ENCODE data around the gene A2ML1. TPM values are rescaled to one million over a fixed set of nuclear protein-coding genes. Genes with fewer than 3 reads are reported as not detected.
A peak's percentile ranks its signal among the peaks of the same experiment; 100 is the strongest.
"Not testable (repeated sequence)": the region's sequence is repeated elsewhere in the genome, so short reads cannot be mapped to it uniquely, and the experiment has no call there.

Gene A2ML1
- total and polyA plus RNA-seq, 5 donors, result 0.25 to 1.1 (median 0.74) TPM

DNA sequence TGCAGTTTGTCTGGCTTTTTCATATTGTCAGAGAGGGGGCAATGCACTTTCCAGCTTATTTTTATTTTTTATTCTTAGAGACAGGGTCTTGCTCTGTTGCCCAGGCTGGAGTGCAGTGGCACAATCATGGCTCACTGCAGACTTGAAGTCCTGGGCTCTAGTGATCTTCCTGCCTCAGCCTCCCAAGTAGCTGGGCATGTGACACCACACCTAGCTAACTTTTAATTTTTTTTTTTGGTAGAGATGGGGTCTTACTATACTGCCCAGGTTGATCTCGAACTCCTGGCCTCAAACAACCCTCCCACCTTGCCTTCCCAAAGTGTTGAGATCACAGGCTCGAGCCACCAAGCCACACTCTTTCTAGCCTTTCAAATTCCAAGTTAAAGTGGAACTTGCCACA is 3.9 kb upstream of the A2ML1 start:
- intact Hi-C loops (cut with DNase I), result loop anchor here in 1 of 4 donors (5.0 kb wide), 1 partner anchor 131 kb away; no protein-coding TSS in a partner anchor
- DNase-seq, result no peak
- H3K4me1 ChIP-seq (ENCODE audit: control insufficient read depth, insufficient read depth, low read length), result no peaks in the 10 kb centered on the region
- ATAC-seq, result no peak
- H3K27me3 ChIP-seq (ENCODE audit: control insufficient read depth, insufficient read depth), result no peaks in the 10 kb centered on the region
- 81% methylated on average over 2 of the region's 2 CpGs for WGBS
- H3K4me3 ChIP-seq (ENCODE audit: low read length), result no peak overlapping the region
- no peaks in the 10 kb centered on the region for H3K9me3 ChIP-seq (ENCODE audit: control insufficient read depth, low read length)
- H3K27ac ChIP-seq (ENCODE audit: low read length), result no peak overlapping the region

DNA sequence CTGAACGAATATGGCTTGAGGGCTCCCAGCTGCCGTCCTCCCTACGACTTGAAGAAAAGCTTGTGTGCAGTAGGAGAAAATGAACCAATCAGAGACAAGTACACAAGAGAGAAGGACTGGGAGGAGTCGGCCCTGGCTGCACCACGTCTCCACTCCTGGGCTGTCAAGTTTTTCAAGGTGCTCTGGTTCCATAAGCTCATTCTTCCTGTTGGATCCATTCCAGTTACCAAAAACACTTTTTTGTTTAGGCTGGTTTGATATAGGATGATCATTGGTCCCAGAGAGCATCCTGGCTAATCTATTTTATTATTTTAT is 2.8 kb upstream of the A2ML1 start:
- 31% methylated on average over 5 of the region's 5 CpGs for WGBS
- DNase-seq (no peak), ATAC-seq (no peak)
- Histone ChIP-seq H3K4me3 (ENCODE audit: low read length) (no peak overlapping the region), H3K9me3 (ENCODE audit: control insufficient read depth, low read length) (no peaks in the 10 kb centered on the region), H3K27ac (ENCODE audit: low read length) (no peak overlapping the region), H3K4me1 (ENCODE audit: control insufficient read depth, insufficient read depth, low read length) (no peaks in the 10 kb centered on the region), H3K27me3 (ENCODE audit: control insufficient read depth, insufficient read depth) (no peaks in the 10 kb centered on the region)
- intact Hi-C loops (cut with DNase I), result loop anchor here in 1 of 4 donors (5.0 kb wide), 1 partner anchor 132 kb away; no protein-coding TSS in a partner anchor

DNA sequence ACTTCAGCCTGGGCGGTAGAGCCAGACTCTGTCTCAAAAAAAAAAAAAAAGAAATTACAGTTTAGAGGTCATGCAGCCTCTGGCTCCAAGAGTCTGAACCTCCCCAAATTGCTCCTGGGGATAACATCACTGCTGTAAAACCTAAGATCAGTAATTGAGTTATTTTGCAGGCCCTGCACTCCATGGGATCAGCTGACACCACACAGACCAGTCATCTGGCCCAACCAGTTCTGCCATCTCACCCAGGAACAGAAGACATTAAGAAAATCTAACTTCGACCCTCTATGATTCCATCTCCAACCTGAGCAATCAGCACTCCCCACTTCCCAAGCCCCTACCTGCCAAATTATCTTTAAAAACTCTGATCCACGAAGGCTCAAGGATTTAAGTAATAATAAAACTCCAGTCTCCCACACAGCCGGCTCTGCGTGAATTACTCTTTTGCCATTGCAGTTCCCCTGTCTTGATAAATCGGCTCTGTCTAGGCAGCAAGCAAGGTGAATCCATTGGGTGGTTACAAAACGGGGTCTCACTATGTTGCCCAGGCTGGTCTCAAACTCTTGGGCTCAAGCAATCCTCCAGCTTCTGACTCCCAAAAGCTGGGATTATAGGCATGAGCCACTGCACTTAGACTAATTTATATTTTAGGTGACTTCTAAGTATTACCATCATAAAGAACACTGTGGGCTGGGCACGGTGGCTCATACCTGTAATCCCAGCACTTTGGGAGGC is 1.6 kb upstream of the A2ML1 start:
- not testable (repeated sequence) for H3K4me1 ChIP-seq (ENCODE audit: control insufficient read depth, insufficient read depth, low read length); DNase-seq; H3K27ac ChIP-seq (ENCODE audit: low read length); ATAC-seq; H3K4me3 ChIP-seq (ENCODE audit: low read length); H3K27me3 ChIP-seq (ENCODE audit: control insufficient read depth, insufficient read depth); H3K9me3 ChIP-seq (ENCODE audit: control insufficient read depth, low read length)
- intact Hi-C loops (cut with DNase I), result loop anchor here in 2 of 4 donors (5.0 to 10.0 kb wide), 2 partner anchors 136 to 139 kb away; no protein-coding TSS in a partner anchor
- 92% methylated on average over 8 of the region's 8 CpGs for WGBS

DNA sequence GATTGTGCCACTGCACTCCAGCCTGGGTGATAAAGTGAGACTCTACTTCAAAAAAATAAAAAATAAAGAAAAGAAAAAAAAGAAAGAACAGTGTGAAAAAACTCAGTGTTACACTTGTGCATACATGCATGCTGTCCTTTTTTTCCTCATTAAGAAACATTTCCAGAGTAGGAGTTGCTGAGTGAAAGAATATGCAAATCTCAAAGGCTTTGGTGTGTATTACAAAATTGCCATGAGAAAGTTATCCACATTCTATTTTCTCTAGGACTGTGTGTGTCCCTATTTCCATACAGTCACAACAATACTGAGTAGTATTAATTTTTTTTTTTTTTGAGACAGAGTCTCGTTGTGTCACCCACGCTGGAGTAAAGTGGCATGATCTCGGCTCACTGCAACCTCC is 830 bp upstream of the A2ML1 start:
- no peak for DNase-seq
- Histone ChIP-seq H3K27me3 (ENCODE audit: control insufficient read depth, insufficient read depth) (no peaks in the 10 kb centered on the region), H3K27ac (ENCODE audit: low read length) (no peak overlapping the region), H3K4me3 (ENCODE audit: low read length) (no peak overlapping the region), H3K9me3 (ENCODE audit: control insufficient read depth, low read length) (no peaks in the 10 kb centered on the region), H3K4me1 (ENCODE audit: control insufficient read depth, insufficient read depth, low read length) (no peaks in the 10 kb centered on the region)
- no peak for ATAC-seq
- intact Hi-C loops (cut with DNase I), result loop anchor here in 2 of 4 donors (5.0 to 10.0 kb wide), 2 partner anchors 137 to 139 kb away; no protein-coding TSS in a partner anchor
- WGBS, result 86% methylated on average over 3 of the region's 3 CpGs

DNA sequence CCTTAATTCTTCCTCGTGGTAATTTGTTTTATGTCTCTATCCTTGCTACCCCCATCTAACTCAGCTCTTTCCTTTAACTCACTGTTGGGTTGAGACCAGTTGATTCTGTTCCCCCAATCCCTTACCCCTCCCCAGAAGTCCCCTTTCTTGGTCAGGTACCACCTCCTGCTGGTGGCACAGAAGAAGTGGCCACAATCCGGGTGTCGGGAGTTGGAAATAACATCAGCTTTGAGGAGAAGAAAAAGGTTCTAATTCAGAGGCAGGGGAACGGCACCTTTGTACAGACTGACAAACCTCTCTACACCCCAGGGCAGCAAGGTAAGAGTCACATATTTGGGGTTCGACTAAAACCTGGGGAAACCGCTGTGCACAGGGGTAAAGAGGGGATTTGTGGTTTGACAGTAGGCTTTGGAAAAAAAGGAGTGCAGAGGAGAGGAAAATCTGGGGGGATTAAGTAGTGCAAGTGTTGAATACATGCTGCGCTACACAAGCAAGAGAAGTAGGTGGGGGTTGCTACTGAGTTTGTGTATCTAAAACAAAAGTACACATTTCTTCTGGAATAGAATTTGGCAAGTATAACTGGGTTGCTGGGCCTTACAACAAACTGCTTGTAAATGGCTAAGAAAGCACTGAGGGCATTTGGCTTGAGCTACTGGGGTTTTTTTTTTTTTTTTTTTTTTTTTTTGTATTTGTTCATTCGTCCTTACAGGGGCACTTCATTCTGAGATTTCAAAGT is 1.3 kb downstream of the A2ML1 start:
- H3K9me3 ChIP-seq (ENCODE audit: control insufficient read depth, low read length), result no peaks in the 10 kb centered on the region
- intact Hi-C loops (cut with DNase I), result loop anchor here in 2 of 4 donors (5.0 to 10.0 kb wide), 2 partner anchors 139 to 141 kb away; no protein-coding TSS in a partner anchor
- WGBS, result 35% methylated on average over 8 of the region's 8 CpGs
- peak; percentile 61 to 65 for ATAC-seq
- no peak overlapping the region for H3K4me3 ChIP-seq (ENCODE audit: low read length)
- no peak overlapping the region for H3K27ac ChIP-seq (ENCODE audit: low read length)
- H3K4me1 ChIP-seq (ENCODE audit: control insufficient read depth, insufficient read depth, low read length), result no peaks in the 10 kb centered on the region
- DNase-seq, result no peak
- H3K27me3 ChIP-seq (ENCODE audit: control insufficient read depth, insufficient read depth), result no peaks in the 10 kb centered on the region

DNA sequence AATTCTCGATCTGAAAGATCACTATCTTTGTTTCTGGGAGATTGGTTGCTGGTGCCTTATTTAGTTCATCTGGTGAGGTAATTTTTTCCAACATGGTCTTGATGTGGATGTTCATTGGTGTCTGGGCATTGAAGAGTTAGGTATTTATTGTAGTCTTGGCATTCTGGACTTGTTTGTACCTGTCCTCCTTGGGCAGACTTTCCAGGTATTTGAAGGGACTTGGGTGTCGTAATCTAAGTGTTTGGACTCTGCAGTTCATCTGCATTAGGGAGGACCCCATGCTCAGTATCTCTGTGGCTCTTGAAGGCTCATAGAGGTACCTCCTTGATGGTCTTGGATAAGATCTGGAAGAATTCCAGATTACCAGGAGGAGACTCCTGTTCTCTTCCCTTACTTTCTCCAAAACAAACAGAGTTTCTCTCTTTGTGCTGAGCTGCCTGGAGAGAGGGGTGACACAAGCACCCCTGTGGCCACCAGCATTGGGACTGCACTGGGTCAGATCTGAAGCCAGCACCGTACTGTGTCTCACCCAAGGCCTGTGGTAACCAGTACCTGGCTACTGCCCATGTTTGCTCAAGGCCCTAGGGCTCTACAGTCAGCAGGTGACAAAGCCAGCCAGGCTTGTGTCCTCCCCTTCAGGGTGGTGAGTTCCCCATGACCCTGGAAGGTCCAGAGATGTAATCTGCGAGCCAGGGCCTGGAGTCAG is 5.3 kb downstream of the A2ML1 start:
- Histone ChIP-seq H3K9me3 (ENCODE audit: control insufficient read depth, low read length) (no peaks in the 10 kb centered on the region), H3K4me3 (ENCODE audit: low read length) (no peak overlapping the region), H3K4me1 (ENCODE audit: control insufficient read depth, insufficient read depth, low read length) (no peaks in the 10 kb centered on the region), H3K27ac (ENCODE audit: low read length) (no peak overlapping the region), H3K27me3 (ENCODE audit: control insufficient read depth, insufficient read depth) (no peaks in the 10 kb centered on the region)
- DNase-seq, result no peak
- no peak for ATAC-seq
- intact Hi-C loops (cut with DNase I), result loop anchor here in 1 of 4 donors (10.0 kb wide), 1 partner anchor 143 kb away; no protein-coding TSS in a partner anchor
- WGBS, result 85% methylated on average over 4 of the region's 4 CpGs

DNA sequence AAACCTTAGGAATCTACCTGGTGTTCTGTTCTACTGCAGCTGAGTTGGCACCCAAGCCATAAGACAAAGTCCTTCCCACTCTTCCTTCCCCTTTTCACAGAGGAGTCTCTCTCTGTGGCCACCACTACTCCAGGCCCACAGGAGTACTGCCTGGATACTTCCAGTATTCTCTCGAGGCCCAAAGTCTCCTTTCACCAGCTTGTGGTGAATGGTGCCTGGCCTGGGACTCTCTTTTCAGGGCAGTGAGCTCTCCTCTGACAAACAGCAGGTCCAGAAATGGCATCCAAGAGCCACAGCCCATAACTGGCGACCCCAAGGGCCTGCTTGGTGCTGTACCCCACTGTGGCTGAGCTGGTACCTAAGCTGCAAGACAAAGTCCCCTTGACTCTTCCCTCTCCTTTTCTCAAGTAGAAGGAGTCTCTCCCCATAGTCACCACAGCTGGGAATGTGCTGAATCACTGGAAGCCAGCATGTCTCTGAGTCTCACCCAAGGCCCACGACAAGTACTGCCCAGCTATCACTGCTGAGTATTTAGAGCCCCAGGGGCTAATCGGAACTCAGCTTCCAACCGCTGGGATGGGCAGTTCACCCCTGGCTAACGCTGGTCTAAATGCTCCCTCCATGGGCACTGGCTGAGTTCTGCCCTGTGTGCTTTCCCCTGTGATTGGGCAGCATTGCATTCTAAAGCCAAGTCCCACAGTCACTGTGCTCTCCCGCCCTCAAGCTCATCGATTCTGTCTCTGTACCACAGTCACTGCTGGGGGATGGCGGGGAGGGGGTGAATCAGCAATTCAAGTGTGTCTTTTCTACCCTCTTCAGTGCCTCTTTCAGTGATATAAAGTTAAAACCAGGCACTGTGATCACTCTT is 6.1 kb downstream of the A2ML1 start:
- ATAC-seq, result no peak

DNA sequence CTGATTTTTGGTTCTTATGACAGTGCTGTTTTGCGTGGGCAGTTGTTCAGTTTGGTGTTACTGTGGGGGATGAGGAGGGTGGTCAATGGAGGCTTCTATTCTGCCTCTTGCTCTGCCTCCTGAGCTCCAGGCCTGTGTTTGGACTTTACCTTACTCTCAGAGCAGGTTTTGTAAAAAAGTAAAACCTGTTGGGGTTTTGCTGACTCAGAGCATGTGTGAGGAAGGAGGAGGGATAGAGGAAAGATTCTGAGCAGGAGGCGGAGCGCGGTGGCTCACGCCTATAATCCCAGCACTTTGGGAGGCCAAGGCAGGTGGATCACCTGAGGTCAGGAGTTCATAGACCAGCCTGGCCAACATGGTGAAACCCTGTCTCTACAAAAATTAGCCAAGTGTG is 6.7 kb downstream of the A2ML1 start:
- no peaks in the 10 kb centered on the region for H3K9me3 ChIP-seq (ENCODE audit: control insufficient read depth, low read length)
- H3K27me3 ChIP-seq (ENCODE audit: control insufficient read depth, insufficient read depth), result no peaks in the 10 kb centered on the region
- H3K4me1 ChIP-seq (ENCODE audit: control insufficient read depth, insufficient read depth, low read length), result no peaks in the 10 kb centered on the region
- H3K27ac ChIP-seq (ENCODE audit: low read length), result no peak overlapping the region
- H3K4me3 ChIP-seq (ENCODE audit: low read length), result no peak overlapping the region
- no peak for DNase-seq
- intact Hi-C loops (cut with DNase I), result loop anchor here in 1 of 4 donors (10.0 kb wide), 1 partner anchor 144 kb away; no protein-coding TSS in a partner anchor
- 75% methylated on average over 5 of the region's 5 CpGs for WGBS
- no peak for ATAC-seq

More for the DNA sequence above, 6.1 kb downstream of the A2ML1 start:
- no peaks in the 10 kb centered on the region for H3K9me3 ChIP-seq (ENCODE audit: control insufficient read depth, low read length)
- no peaks in the 10 kb centered on the region for H3K4me1 ChIP-seq (ENCODE audit: control insufficient read depth, insufficient read depth, low read length)
- intact Hi-C loops (cut with DNase I), result loop anchor here in 1 of 4 donors (10.0 kb wide), 1 partner anchor 144 kb away; no protein-coding TSS in a partner anchor
- H3K4me3 ChIP-seq (ENCODE audit: low read length), result no peak overlapping the region
- WGBS, result 74% methylated on average over 9 of the region's 9 CpGs
- H3K27ac ChIP-seq (ENCODE audit: low read length), result no peak overlapping the region
- no peaks in the 10 kb centered on the region for H3K27me3 ChIP-seq (ENCODE audit: control insufficient read depth, insufficient read depth)
- DNase-seq, result no peak

DNA sequence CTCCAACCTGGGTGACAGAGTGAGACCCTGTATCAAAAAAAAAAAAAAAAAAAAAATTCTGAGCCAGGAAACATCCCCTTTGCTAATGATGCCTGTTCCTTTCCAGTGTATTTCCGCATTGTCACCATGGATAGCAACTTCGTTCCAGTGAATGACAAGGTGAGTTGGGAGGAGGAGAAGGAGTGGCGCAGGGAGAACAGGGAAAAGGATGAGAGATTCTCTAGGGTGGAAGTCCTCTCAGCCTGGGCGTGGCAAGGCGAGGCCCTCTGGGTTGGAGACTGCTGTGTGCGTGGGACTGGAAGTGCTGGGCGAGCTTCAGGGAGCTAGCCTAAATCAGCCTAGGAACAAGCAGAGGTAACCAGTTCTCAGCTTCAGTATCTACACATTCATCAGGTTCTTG is 7.2 kb downstream of the A2ML1 start:
- H3K4me1 ChIP-seq (ENCODE audit: control insufficient read depth, insufficient read depth, low read length), result no peaks in the 10 kb centered on the region
- DNase-seq (no peak), ATAC-seq (no peak)
- H3K9me3 ChIP-seq (ENCODE audit: control insufficient read depth, low read length), result no peaks in the 10 kb centered on the region
- intact Hi-C loops (cut with DNase I), result loop anchor here in 1 of 4 donors (10.0 kb wide), 1 partner anchor 145 kb away; no protein-coding TSS in a partner anchor
- 94% methylated on average over 7 of the region's 7 CpGs for WGBS
- no peak overlapping the region for H3K27ac ChIP-seq (ENCODE audit: low read length)
- no peaks in the 10 kb centered on the region for H3K27me3 ChIP-seq (ENCODE audit: control insufficient read depth, insufficient read depth)
- H3K4me3 ChIP-seq (ENCODE audit: low read length), result no peak overlapping the region

DNA sequence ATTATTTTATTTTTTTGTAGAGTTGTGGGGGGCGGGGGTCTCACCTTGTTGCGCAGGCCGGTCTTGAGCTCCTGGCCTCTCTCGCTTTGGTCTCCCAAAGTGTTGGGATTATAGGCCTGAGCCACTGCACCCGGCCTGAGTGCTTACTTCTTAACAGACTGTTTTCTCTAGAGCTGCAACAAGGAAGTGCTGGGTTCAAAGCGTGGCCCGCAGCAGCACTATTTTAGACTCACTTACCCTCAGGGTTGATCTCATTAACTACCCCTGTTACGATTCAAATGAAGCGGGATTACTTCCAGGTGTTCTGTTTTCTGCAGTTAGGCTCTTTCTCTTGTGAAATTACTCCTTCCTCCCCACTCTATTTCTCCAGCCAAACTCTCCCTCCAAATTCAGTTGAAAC is 8.7 kb downstream of the A2ML1 start:
- no peak for ATAC-seq
- DNase-seq, result no peak
- no peak overlapping the region for H3K4me3 ChIP-seq (ENCODE audit: low read length)
- 89% methylated on average over 9 of the region's 9 CpGs for WGBS
- intact Hi-C loops (cut with DNase I), result no loop called here
- no peaks in the 10 kb centered on the region for H3K4me1 ChIP-seq (ENCODE audit: control insufficient read depth, insufficient read depth, low read length)
- no peaks in the 10 kb centered on the region for H3K27me3 ChIP-seq (ENCODE audit: control insufficient read depth, insufficient read depth)
- no peak overlapping the region for H3K27ac ChIP-seq (ENCODE audit: low read length)
- H3K9me3 ChIP-seq (ENCODE audit: control insufficient read depth, low read length), result no peaks in the 10 kb centered on the region
